Ishikawa (cell line): ENCODE data around the gene BIN1.

Source experiments
- MAX ChIP-seq: IDR thresholded peaks from 2 replicates; pipeline ENCODE4 v1.6.1; 2012
- RAD21 ChIP-seq: IDR thresholded peaks from 2 replicates; pipeline ENCODE4 v1.6.1; 2012; ENCODE audit warnings: low read depth
- TAF1 ChIP-seq: IDR thresholded peaks from 2 replicates; pipeline ENCODE4 v1.6.1; 2012; ENCODE audit warnings: low read depth, mild to moderate bottlenecking
- YY1 ChIP-seq: IDR thresholded peaks from 2 replicates; pipeline ENCODE4 v1.6.1; 2012; ENCODE audit warnings: low read depth
- TF ChIP-seq, protein P1 (sequence below): IDR thresholded peaks from 2 replicates; pipeline ENCODE4 v1.6.1; 2012; ENCODE audit warnings: low read depth, mild to moderate bottlenecking

- TF ChIP-seq YY1 (no peak), RAD21 (peak; percentile 35; the same call in 1 of the 2 replicates), MAX (peak; percentile 72), TAF1 (peak; percentile 36; the same call in 1 of the 2 replicates)
- TF ChIP-seq, protein P1, sequence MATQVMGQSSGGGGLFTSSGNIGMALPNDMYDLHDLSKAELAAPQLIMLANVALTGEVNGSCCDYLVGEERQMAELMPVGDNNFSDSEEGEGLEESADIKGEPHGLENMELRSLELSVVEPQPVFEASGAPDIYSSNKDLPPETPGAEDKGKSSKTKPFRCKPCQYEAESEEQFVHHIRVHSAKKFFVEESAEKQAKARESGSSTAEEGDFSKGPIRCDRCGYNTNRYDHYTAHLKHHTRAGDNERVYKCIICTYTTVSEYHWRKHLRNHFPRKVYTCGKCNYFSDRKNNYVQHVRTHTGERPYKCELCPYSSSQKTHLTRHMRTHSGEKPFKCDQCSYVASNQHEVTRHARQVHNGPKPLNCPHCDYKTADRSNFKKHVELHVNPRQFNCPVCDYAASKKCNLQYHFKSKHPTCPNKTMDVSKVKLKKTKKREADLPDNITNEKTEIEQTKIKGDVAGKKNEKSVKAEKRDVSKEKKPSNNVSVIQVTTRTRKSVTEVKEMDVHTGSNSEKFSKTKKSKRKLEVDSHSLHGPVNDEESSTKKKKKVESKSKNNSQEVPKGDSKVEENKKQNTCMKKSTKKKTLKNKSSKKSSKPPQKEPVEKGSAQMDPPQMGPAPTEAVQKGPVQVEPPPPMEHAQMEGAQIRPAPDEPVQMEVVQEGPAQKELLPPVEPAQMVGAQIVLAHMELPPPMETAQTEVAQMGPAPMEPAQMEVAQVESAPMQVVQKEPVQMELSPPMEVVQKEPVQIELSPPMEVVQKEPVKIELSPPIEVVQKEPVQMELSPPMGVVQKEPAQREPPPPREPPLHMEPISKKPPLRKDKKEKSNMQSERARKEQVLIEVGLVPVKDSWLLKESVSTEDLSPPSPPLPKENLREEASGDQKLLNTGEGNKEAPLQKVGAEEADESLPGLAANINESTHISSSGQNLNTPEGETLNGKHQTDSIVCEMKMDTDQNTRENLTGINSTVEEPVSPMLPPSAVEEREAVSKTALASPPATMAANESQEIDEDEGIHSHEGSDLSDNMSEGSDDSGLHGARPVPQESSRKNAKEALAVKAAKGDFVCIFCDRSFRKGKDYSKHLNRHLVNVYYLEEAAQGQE, result no peak
Measured at GRCh38 chr2:127064642-127065250, 42.2 kb downstream of the BIN1 start.
